Body of pancreas (tissue), 4 donors: ENCODE results near the gene PSME4. TPM values are rescaled to one million over a fixed set of nuclear protein-coding genes. Genes with fewer than 3 reads are reported as not detected.
"Not testable (repeated sequence)": the region's sequence is repeated elsewhere in the genome, so short reads cannot be mapped to it uniquely, and the experiment has no call there.

Source experiments
- ATAC-seq: fragments of 150-250 bp; one replicate; pipeline ENCODE4 v1.9.1; 2016
- DNase-seq, 4 donors: peaks; one replicate each; pipeline ENCODE4 v3.0.0-alpha.2; 2019
- H3K27ac ChIP-seq, 4 donors: fragments of 200-600 bp; sonication (generic); 1 replicate in 3 of 4; 2 replicates in 1 of 4; pipeline versions ENCODE4 v1.5.1 to v1.6.1; 2016 to 2019; ENCODE audit warnings: mild to moderate bottlenecking in 1 of 4, mixed read lengths in 1 of 4, moderate library complexity in 1 of 4
- H3K27me3 ChIP-seq, 2 donors: fragments of 200-600 bp; sonication (generic); one replicate each; pipeline ENCODE4 v1.6.0; 2016; ENCODE audit warnings: mild to moderate bottlenecking in 1 of 2
- H3K36me3 ChIP-seq, 2 donors: fragments of 200-600 bp; sonication (generic); replicated peaks in 1 of 2; 2 replicates each; pipeline ENCODE4 v1.5.1; 2016; ENCODE audit warnings: low read depth in 2 of 2; ENCODE audit not compliant: insufficient read depth in 1 of 2
- H3K4me1 ChIP-seq: fragments of 200-600 bp; sonication (generic); one replicate; pipeline ENCODE4 v1.6.0; 2016
- H3K4me3 ChIP-seq, 2 donors: fragments of 200-600 bp; sonication (generic); 1 replicate in 1 of 2; 2 replicates in 1 of 2; pipeline ENCODE4 v1.5.1; 2016 to 2019
- H3K9me3 ChIP-seq, 3 donors: fragments of 200-600 bp; sonication (generic); 1 replicate in 2 of 3; 2 replicates in 1 of 3; pipeline ENCODE4 v1.5.1; 2016
- POLR2A ChIP-seq, 3 donors: fragments of 450-650 bp; IDR thresholded peaks; one replicate each; pipeline ENCODE4 v1.6.1; 2016; ENCODE audit warnings: antibody characterized with exemption in 3 of 3, mild to moderate bottlenecking in 2 of 3
- WGBS, 2 donors: methylation state at CpG; one replicate each; pipeline ENCODE4 v1.1.5; 2017; 5-methylcytosine and 5-hydroxymethylcytosine counted together
- intact Hi-C: fragments of 100-400 bp; cut with DNase I; formaldehyde crosslinking; loops from one replicate; pipeline ENCODE4 v1.15.1; 2023
- total RNA-seq, 2 donors: library from RNA; depleted of rRNA; stranded (reverse); fragments of >200 nt; gene quantifications; one replicate each; pipeline ENCODE4 v1.1.0, GENCODE V29; 2016
- TF ChIP-seq, protein P1 (sequence below), 7 experiments: fragments of 450-650 bp in 4 of 7; fragments of 200-600 bp in 3 of 7; sonication (generic) in 3 of 7; IDR thresholded peaks; one replicate each; pipeline ENCODE4 v1.5.1; 2016 to 2019; ENCODE audit warnings: antibody characterized with exemption in 7 of 7

The PSME4 gene
- total RNA-seq, 2 donors from 2014 or later: 19.1 to 28.0 TPM

DNA sequence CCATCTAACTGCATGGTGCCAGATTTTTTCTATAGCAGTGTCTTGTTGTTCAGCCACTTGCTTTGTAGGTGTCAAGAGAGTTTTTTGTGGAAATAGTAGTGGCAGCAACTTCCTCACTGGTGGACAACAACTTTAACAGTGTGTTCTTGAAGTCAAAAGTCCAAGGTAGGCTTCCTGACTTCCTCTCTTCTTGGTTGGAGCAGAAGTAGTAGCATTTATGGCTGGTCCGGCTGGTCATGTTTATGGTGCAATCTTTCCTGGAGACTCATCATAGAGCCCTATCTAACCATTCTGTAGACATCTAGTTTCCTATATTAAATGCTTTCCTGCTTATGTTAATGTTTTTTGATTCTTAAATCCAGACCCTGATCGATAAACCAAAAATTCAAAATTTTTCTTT, 122.7 kb downstream of the PSME4 start:
- no peaks in the 10 kb centered on the region for H3K27me3 ChIP-seq
- no peaks in the 10 kb centered on the region for H3K9me3 ChIP-seq
- H3K4me3 ChIP-seq: no peak overlapping the region
- no peaks in the 10 kb centered on the region for H3K4me1 ChIP-seq
- no peaks in the 10 kb centered on the region for H3K36me3 ChIP-seq
- intact Hi-C loops: no loop called here
- 93% methylated on average over 2 of the region's 2 CpGs for WGBS, 2 donors
- H3K27ac ChIP-seq: no peak overlapping the region
- DNase-seq (no peak), ATAC-seq (no peak)
- TF ChIP-seq, protein P1, sequence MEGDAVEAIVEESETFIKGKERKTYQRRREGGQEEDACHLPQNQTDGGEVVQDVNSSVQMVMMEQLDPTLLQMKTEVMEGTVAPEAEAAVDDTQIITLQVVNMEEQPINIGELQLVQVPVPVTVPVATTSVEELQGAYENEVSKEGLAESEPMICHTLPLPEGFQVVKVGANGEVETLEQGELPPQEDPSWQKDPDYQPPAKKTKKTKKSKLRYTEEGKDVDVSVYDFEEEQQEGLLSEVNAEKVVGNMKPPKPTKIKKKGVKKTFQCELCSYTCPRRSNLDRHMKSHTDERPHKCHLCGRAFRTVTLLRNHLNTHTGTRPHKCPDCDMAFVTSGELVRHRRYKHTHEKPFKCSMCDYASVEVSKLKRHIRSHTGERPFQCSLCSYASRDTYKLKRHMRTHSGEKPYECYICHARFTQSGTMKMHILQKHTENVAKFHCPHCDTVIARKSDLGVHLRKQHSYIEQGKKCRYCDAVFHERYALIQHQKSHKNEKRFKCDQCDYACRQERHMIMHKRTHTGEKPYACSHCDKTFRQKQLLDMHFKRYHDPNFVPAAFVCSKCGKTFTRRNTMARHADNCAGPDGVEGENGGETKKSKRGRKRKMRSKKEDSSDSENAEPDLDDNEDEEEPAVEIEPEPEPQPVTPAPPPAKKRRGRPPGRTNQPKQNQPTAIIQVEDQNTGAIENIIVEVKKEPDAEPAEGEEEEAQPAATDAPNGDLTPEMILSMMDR (IDR thresholded peaks at IDR 0.05): no peak
- TF ChIP-seq POLR2A (IDR thresholded peaks at IDR 0.05): no peak

DNA sequence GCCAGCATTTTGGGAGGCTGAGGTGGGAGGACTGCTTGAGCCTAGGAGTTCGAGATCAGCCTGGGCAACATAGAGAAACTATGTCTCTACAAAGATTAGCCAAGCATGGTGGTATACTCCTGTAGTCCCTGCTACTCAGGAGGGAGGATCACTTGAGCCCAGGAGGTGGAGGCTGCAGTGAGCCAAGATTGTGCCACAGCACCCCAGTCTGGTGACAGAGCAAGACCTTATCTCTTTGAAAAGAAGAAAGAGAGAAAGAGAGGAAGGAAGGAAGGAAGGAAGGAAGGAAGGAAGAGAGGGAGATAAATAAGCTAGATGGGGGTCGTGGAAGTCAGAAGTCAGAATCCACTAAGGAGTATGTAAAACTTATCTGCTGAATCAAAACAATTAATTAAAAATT, 127.2 kb downstream of the PSME4 start:
- no peak for ATAC-seq
- H3K27me3 ChIP-seq: no peaks in the 10 kb centered on the region
- no peak for TF ChIP-seq POLR2A (IDR thresholded peaks at IDR 0.05)
- TF ChIP-seq, protein P1 (IDR thresholded peaks at IDR 0.05): no peak
- no peak overlapping the region for H3K4me3 ChIP-seq
- intact Hi-C loops: no loop called here
- WGBS, 2 donors: 69 to 81% methylated on average over 2 of the region's 2 CpGs
- no peaks in the 10 kb centered on the region for H3K9me3 ChIP-seq
- H3K27ac ChIP-seq: no peak overlapping the region
- no peaks in the 10 kb centered on the region for H3K36me3 ChIP-seq
- H3K4me1 ChIP-seq: no peaks in the 10 kb centered on the region
- DNase-seq: no peak

DNA sequence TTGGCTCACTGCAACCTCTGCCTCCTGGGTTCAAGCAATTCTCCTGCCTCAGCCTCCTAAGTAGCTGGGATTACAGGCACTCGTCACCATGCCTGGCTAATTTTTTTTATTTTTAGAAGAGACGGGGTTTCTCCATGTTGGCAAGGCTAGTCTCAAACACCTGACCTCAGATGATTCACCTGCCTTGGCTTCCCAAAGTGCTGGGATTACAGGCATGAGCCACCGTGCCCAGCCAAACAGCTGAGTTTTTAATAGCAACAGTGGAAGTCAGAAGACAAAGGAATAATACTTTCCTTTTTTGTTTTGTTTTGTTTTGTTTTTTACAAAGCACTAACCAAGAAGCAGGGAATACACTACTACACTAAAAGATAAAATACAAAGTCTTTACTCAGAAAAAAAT, 127.9 kb downstream of the PSME4 start:
- no peaks in the 10 kb centered on the region for H3K27me3 ChIP-seq
- intact Hi-C loops: no loop called here
- 67 to 69% methylated on average over 3 of the region's 3 CpGs for WGBS, 2 donors
- no peak for DNase-seq
- H3K27ac ChIP-seq: no peak overlapping the region
- H3K9me3 ChIP-seq: no peaks in the 10 kb centered on the region
- ATAC-seq: no peak
- no peak for TF ChIP-seq POLR2A (IDR thresholded peaks at IDR 0.05)
- TF ChIP-seq, protein P1 (IDR thresholded peaks at IDR 0.05): no peak
- H3K4me3 ChIP-seq: no peak overlapping the region
- no peaks in the 10 kb centered on the region for H3K4me1 ChIP-seq
- no peaks in the 10 kb centered on the region for H3K36me3 ChIP-seq

DNA sequence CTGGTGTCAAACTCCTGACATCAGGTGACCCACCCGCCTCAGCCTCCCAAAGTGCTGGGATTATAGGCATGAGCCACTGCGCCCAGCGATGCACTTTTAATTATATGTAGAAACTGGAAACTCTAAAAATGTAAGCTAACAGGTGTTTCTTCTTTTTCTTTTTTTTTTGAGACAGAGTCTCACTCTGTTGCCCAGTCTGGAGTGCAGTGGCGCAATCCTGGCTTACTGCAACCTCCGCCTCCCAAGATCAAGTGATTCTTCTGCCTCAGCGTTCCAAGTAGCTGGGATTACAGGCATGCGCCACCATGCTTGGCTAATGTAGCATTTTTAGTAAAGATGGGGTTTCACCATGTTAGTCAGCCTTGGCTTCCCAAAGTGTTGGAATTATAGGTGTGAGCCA, 129.1 kb downstream of the PSME4 start:
- DNase-seq, H3K27ac ChIP-seq, H3K4me3 ChIP-seq, H3K9me3 ChIP-seq, H3K4me1 ChIP-seq, intact Hi-C loops, H3K27me3 ChIP-seq, H3K36me3 ChIP-seq, ATAC-seq: not testable (repeated sequence)
- 89 to 99% methylated on average over 7 of the region's 7 CpGs for WGBS, 2 donors

DNA sequence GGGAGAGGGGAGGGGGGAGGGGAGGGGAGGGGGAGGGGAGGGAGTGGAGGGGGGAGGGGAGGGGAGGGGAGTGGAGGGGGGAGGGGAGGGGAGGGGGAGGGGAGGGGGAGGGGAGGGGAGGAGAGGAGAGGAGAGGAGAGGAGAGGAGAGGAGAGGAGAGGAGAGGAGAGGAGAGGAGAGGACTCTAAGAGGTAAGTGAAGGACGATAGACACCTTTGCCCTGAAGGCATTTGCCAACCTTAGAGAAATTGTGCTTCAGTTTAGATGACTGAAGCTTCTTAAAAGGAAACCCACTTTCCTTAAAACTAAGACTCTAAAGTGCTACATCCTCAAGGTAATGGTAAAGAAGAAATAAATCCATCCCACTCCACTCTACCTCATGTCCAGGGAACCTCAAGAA, 130.2 kb downstream of the PSME4 start:
- Histone ChIP-seq H3K4me1 (no peaks in the 10 kb centered on the region), H3K27ac (no peak overlapping the region), H3K4me3 (no peak overlapping the region), H3K27me3 (no peaks in the 10 kb centered on the region), H3K9me3 (no peaks in the 10 kb centered on the region), H3K36me3 (no peaks in the 10 kb centered on the region)
- DNase-seq (no peak), ATAC-seq (no peak)
- TF ChIP-seq POLR2A (IDR thresholded peaks at IDR 0.05): no peak
- TF ChIP-seq, protein P1 (IDR thresholded peaks at IDR 0.05): no peak
- intact Hi-C loops: no loop called here
- 60 to 67% methylated on average over 1 of the region's 1 CpG for WGBS, 2 donors

DNA sequence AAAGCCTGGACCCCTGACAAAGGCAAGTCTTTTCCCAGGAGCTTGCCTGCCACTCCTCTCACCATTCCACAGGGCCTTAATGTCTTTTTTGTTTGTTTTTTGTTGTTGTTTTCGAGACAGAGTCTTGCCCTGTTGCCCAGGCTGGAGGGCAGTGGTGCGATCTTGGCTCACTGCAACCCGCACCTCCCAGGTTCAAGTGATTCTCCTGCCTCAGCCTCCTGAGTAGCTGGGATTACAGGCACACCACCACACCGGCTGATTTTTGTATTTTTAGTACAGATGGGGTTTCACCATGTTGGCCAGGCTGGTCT, 140.9 kb downstream of the PSME4 start:
- ATAC-seq, DNase-seq, intact Hi-C loops, H3K9me3 ChIP-seq, H3K27ac ChIP-seq, H3K36me3 ChIP-seq, H3K4me3 ChIP-seq, H3K27me3 ChIP-seq: not testable (repeated sequence)
- 81 to 96% methylated on average over 4 of the region's 4 CpGs for WGBS, 2 donors
- peaks cover 14% of the 10 kb centered on the region for H3K4me1 ChIP-seq
